Astrocyte of the spinal cord (primary cell): Measurements from ENCODE around the gene NIPAL3.
A peak's percentile ranks its signal among the peaks of the same experiment; 100 is the strongest.

Experiments used
- DNase-seq: peaks from one replicate; pipeline ENCODE4 v3.0.0; 2011; ENCODE audit warnings: low read depth, low spot score
- H3K4me3 ChIP-seq: 2 replicates; pipeline ENCODE4 v1.5.1; 2011; ENCODE audit warnings: low read depth, mild to moderate bottlenecking, low read length, moderate library complexity
- CTCF ChIP-seq: IDR thresholded peaks from 2 replicates; pipeline ENCODE4 v1.5.1; 2012; ENCODE audit warnings: low read depth, mild to moderate bottlenecking, low read length, inconsistent platforms
- in situ Hi-C: cut with HindIII; loops from 2 replicates; pipeline ENCODE4 v1.10.0; 2017; ENCODE audit warnings: low sequenced_read_pairs

NIPAL3 gene

DNA sequence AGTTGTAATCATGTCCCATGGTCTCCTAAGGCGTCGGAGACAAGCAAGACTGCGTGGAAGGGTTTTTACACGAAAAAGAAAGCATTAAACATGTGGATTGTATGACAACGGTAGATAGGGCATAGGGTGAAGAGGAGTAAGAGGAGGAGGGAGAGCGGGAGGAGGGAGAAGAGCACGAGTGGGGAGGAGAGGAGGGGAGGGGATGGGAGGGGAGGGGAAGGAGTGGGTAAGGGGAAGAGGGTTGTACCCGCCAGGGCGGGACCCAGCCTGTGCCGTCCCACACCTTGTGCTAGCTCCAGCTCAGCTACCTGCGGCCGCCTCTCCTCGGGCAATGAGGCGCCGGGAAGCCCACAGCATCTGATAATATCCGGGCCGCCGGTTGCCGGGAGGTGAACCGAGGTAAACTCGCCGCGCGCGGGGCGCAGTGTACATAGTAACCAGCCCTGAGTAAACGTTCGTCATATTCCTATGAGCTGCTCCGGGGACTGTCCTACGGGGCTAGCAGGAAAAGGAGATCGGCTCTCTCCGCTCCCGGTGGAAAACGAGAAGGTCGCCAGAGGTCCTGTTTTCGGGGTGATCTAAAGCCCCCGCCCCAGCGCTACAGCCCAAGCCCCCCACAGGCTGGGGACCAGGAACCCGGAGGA is 86.6 kb downstream of the NIPAL3 start:
- peak overlapping the region; percentile 76 for H3K4me3 ChIP-seq
- in situ Hi-C loops, result no loop called here
- DNase-seq, result peak; percentile 63
- no peak for TF ChIP-seq CTCF

DNA sequence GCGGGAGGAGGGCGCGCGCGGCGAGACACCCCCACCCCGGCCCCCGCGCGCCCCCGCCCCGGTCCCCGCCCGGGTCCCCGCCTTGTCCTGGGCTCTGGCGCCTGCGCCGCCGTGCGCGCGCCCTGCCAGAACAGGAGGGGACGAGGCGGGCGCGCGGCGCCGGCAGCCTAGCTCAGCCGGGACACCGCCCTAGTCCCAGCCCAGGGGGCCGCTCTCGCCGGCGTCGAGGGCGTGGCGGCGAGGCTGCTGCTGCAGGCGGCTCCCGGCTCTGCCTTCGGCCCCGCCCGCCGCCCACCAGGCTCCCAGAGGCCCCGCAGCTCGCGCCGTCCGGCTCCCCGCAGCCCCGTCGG is 87.1 kb downstream of the NIPAL3 start, which contains the start of gene RCAN3:
Gene RCAN3 (plus strand): TSS at position 128 of the 350 bp plus-strand sequence. CDS start 11,537 bp downstream, outside the sequence.
- in situ Hi-C loops, result no loop called here
- DNase-seq, result peak; percentile 83
- no peak for TF ChIP-seq CTCF
- peak within 1 kb of the TSS; percentile 76 for H3K4me3 ChIP-seq

GRCh38 chr1:24503059-24503751 is 87.6 kb downstream of the NIPAL3 start:
- DNase-seq, result no peak
- peak overlapping the region; percentile 76 for H3K4me3 ChIP-seq
- no peak for TF ChIP-seq CTCF
- in situ Hi-C loops, result no loop called here

- TF ChIP-seq CTCF, result no peak
- in situ Hi-C loops, result no loop called here
- H3K4me3 ChIP-seq, result peak overlapping the region; percentile 76
- no peak for DNase-seq
Observed at GRCh38 chr1:24503870-24504523, 88.4 kb downstream of the NIPAL3 start.

- no peak overlapping the region for H3K4me3 ChIP-seq
- DNase-seq, result no peak
- TF ChIP-seq CTCF, result no peak
- in situ Hi-C loops, result no loop called here
Observed at GRCh38 chr1:24504560-24504959, 89.0 kb downstream of the NIPAL3 start.

GRCh38 chr1:24505816-24506215 is 90.2 kb downstream of the NIPAL3 start:
- TF ChIP-seq CTCF, result no peak
- no peak for DNase-seq
- no peak overlapping the region for H3K4me3 ChIP-seq
- in situ Hi-C loops, result no loop called here
